Stimulated activated CD4-positive, alpha-beta T cell treated with anti-CD3 and anti-CD28 coated beads, Interleukin-1b, Interleukin-23, amount 100 ng/mL, for 48 hours (primary cell): ENCODE data around the gene C5orf58.
A peak's percentile ranks its signal among the peaks of the same experiment; 100 is the strongest.

ENCODE experiments used
- DNase-seq: peaks from one replicate; pipeline ENCODE4 v3.0.0-alpha.2; 2020

Gene C5orf58, protein sequence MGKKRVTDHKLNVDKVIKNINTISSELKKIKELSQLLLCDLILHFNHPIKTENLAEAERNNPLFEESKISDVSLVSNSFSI

DNA sequence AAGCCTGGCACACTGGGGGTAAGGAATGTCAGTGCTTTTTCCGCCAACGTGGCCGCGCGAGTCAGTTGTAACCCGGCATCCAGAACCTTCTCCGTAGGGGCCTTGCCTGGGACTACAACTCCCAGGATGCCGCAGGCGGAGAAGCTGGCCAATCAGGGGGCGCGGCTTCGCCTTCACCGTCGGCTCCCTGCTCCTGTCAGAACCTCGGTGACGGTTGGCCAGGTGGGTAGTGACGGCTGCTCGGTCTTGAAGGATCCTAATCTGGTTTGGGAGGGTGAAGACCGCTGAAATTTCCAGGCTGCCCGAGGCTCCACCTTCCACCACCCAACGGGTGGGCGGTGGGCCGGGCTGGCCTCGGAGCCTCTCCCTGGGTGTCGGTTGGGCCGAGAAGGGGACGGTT lies at the start of gene C5orf58:
C5orf58 (plus strand) TSS at position 200 of the 400 bp plus-strand sequence. CDS start 1,992 bp downstream, outside the sequence.
- DNase-seq = no peak

DNA sequence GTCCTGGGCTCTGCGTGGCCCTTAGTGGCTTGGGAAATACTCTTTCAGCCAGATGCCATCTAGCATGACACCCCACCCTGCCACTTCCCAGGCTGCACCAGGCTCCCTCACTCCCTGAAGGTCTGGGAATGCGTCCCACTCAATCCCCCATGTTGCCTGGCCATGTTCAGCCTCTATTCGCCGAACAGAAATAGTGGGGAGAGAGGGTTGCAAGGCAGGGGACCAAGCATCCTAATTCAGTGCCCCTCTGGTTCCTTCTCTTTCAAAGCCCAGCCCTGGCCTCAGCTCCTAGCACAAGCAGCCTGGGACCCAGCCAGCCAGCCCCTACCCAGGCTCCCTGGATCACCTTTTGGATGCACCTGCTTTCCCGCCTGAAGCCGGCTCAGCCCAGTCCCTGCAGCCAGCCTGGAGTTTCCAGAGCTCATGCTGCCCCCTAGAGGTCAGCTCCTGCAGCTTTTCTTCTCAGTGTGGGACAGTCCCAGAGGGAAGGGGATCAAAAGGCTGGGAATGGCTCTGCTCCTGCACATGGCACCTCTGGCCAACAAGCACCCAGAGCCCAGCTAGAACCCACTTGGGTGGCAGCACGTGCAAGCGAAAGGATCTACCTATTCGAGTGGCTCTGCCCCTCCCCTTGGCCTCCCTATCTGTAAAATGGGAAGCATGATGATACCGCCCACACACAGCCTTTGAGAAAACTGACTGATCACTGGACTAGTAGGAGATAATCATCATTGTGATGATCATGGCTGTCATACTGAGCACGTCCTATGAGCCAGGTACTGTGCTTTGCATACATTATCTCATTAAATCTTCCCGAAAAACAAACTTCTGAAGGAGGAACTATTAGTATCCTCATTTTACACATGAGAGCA lies 48.7 kb upstream of the C5orf58 start:
- peak; percentile 40 for DNase-seq

DNA sequence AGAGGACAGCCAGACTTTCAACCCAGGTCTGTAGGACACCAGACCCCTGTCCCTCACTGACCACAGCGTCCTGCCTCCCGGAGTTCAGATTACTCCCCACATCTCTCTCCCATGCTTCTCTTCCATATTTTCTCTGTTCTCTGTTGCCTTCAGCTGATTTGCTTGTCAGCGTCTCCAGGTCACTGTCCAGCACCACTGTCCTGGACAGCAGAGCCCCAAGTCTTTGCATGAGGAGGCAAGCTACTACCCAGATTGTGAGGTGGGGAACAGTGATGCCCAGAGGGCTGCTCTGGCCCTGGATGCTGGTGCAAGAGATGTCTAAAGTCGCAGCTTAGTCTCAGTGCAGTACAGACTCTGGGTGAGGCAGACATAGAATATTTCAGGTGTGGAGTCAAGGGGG lies 48.0 kb upstream of the C5orf58 start:
- DNase-seq = no peak

DNA sequence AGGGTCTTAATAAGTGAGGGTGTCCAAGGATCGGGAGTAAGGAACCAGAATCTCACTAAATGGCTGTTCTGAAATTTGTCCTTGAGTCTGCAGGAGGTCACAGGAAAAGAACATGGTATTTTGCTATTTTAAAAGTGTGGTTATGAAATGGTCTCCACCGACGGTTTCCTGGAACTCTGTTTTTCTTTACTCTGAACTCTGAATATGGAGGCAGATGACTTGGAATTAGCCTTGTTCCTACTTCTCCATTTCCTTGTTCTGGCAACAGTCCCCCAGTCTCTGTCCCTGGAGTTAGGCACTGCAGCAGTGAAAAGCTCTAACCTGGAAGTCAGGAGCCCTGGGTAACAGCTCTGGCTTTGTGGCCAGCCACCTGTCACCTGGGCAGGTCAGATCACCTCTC lies 46.6 kb upstream of the C5orf58 start:
- no peak for DNase-seq

DNA sequence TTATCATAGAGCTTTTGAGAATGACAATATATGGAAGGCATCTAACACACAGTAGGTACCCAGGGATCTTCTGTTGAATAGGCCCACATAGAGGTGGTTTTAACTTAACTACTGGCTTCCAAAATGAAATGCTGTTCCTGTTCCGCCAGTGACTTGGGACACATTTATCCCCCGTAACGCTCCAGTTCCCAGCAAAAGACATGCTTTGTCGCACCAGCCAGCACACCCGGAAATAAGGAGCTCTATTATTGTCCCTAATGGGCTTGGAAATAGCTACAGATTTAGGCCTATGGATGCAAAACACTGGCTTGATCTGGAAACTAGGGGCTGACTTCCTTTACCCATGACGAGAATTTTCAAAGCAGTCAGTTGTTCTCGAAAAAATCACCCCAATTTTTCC lies 45.9 kb upstream of the C5orf58 start:
- DNase-seq = no peak

DNA sequence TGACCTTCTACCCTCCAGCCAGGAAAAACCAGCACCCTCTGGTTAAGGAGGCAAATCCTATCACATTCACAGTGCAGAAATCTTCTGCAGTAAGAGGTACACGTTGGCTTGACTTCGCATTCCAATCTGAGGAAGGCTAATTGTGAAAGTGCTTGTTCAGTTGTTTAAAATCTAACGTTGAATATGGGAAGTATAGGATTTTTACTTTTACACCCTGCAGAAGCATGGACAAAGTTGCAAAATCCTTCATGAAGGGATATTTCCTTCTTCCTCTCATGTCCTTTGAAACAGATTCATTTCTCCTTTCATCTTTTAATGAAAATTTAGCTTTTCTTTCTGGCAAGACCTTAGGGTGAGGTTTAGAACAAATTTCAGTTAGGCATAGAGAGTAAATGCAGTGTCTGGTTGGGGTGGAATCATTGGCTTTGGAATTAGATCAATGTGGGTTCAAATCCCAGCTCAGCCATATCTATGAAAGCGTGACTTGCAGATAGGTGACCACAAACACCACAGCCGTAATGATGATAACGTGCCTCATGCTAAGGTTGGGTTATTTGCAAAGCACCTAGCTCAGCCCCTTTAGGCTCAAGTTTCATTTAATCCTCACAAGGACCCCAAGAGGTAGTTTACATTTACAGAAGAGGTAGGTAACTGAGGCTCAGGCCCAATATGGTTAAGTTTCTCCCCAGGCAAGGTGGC lies 42.2 kb upstream of the C5orf58 start:
- no peak for DNase-seq

DNA sequence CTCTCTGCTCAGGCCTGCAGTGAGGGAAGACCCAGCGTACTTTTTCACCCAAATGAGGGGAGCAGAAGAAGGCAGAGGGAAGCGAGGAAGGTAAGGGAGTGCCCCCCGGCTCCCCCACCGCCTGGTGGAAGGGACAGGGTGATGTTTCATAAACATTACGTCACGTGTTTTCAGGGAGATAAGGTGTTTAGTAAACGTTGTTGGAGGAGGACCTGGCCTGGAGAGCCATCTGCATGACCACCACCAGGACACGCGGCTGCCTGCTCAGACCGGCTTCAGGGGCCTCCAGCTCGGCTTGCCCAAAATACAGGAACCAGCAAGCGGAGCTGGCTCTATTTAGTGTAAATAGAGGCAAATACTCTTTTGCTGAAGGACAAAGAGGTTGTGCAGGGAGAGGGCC lies 40.0 kb upstream of the C5orf58 start:
- no peak for DNase-seq

DNA sequence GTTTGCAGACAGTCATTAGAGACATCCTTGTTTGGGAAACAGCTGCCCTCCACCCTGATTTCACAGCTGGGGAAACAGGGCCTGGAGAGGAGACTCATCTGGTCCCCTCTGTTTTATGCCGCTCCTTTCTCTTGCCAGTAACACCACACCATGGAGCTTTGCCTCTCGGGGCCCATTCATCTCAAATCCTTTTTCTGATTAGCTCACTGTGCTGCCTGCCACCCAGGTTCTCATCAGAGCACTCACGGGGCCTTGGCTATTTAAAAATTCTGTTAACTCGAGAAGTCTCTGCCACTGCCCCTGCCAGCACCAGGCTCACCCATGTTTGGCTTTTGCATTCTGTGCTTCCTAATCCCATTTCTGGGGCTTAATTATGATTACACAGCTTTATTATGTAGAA lies 36.8 kb upstream of the C5orf58 start:
- DNase-seq = no peak

DNA sequence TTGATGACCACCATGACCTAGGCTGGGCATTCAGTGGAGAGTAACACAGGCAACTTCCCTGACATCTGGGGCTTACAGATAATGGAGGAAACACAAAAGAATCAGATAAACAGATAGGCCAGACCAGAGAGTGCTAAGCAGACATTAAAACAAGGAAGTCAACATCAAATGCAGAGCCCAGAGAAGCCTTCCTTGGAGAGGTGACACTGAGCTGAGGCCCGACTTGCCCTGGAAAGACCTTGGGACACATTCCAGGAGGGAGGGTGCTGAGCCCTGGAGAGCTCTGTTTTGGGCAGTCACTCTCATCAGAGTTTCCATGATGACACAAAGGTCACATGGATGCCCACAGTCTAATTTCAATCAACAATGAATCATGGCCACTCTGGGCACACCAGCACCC lies 31.9 kb upstream of the C5orf58 start:
- no peak for DNase-seq

DNA sequence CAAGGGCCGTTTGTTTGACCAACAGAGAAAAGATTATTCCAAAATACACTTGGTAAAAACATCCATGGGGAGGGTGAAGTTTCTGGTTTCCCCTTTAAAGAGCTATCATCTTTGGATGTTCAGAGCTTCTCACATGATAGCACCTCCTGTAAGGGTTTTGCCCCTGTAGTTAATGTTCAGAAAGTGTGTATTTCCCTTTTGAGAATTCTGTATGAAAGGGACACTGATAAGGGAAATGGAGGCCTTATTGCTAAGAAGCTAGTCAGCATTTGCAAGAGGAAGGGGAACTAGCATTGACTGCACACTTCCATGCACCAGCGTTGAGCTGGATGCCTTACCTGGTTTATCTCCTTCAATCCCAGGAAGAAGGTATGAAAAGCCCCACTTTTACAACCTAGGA lies 31.5 kb upstream of the C5orf58 start:
- no peak for DNase-seq

DNA sequence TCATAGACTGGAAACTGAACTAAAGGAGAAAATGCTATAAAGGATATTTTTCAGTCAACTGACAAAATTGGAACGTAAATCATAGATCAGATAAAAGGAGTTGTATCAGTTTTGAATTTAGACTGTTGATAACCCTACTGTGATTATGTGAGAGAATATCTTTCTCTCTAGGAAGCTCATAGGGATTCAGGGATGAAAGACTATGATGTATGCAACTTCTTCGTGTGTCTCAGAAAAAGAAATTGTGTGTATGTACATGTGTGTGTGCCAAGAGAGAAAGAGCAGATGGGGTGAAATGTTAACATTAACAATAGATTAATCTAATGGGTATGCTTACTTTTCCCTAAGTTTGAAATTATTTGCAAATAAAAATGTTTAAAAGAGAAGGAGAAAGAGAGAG lies 30.7 kb upstream of the C5orf58 start:
- no peak for DNase-seq

DNA sequence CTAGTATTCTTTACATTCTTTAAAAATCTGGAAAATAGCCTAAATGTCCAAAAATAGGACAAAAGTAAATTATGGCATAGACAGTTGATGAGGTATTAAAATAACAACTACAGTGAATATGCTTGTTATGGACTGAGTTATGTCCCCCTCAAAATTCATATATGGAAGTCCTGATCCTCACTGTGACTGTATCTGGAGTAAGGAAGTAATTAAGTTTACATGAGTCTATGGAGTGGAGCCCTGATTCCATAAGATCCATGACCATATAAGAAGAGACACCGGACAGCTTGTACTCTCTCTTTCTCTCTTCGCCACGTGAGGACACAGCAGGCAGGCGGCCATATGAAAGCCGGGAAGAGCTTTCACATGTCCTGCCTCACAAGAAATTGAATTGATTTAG lies 28.6 kb upstream of the C5orf58 start:
- no peak for DNase-seq

DNA sequence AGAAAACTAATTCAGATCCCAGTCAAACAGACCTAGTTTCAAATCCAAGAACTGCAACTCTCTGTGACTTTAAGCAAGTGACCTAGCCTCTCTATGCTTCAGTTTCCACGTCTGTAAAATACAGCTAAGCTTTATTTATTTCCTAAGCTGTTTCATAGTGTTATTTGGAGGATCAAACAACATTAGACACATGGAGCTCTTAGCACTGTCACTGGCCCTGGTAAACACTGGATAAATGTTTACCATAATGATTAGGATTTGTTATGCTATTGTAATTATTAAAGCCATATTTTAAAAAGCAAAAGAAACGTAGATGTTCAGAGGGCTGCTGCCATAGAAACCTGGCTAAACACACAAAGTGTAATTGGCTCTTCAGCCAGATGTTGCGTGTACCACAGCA lies 26.6 kb upstream of the C5orf58 start:
- no peak for DNase-seq

DNA sequence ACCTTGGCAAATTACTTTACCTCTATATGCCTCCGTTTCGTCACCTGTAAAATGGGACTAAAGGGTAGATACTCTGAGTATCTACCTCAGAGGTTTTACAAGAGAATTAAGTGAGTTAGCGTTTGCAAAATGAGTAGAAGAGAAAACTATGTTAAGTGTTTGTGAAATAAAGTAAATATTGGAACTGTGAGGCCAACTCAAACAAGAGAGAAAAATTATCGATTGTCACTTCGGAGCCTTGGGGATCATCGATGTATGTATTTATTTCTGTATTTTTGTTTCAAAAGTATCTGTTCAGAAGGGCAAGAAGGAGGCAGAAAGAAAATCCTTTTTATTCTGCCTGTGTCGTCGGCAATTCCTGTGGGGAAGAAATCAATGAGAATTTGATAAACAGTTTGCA lies 25.8 kb upstream of the C5orf58 start:
- no peak for DNase-seq

DNA sequence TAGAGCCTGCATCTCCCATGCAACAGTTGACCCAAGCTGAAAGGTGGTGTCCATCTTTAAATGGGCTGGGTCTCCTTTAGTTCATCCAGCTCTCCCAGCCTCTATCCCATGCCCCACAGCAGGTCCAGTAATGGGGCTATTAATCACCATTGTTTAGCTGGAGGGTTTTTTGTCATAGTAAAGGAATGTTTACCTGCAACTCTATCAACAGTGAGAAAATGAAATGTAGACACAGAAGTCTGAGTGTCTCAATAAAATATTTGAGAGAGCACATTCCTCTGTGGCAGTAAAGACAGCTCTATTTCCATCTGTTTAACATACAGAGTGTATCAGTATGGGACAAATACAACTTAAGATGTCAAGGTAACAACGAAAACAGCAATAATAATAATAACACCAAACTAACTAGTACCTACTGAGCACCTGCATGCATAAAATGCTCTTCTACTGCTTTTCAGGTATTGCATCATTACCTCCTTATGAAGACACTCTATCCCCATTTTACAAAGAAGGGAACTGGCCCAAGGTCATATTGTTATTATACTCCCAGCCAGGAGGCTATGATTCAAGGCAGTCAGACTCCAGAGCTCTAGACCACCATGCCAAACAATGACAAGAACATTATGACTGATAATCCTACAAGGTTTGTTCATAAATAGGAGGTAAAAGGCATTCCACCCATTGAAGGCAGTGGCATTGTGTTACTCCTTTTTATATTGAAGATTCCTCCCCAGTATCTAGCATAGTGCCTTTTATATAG lies 21.0 kb upstream of the C5orf58 start:
- no peak for DNase-seq

DNA sequence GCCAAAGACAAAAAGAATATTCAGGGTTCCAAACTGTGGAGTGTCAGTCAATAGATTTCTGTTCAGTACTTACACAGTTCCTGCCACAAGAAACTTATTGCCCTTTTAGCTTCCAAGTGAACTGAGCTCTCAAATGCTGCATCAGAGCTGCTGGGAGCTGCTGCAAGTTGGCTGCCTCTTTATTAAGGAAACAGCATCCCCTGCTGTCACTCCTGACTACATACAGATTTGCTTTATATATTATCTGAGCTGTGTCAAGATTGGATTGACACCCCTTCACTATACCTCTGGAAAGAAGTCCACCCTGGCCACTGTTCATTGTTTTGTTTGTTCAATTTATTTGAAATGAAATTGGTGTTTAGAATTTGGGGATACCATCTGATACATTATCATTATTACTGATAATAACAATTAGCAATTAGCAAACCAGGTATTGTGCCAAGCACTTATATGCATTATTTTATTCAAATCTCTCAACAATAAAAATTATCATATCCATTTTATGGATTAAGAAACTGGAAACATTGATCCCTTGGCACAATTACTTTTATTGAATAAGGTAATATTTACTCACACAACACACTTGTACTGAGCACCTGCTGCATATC lies 16.4 kb upstream of the C5orf58 start:
- no peak for DNase-seq

DNA sequence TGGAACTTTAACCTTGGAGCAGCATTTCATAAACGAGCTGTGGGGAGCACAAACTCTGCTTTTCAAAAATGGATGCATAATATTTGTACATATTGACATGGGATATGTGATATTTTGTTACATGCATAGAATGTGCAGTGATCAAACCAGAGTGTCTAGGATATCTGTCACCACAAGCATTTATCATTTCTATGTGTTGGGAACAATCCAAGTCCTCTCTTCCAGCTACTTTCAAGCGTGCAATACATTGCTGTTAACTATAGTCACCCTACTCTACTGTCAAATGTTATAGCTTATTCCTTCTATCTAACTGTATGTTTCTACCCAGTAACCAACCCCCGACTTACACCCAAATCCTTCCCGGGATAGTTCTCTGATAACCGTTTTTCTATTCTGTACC lies 15.0 kb upstream of the C5orf58 start:
- DNase-seq = no peak

DNA sequence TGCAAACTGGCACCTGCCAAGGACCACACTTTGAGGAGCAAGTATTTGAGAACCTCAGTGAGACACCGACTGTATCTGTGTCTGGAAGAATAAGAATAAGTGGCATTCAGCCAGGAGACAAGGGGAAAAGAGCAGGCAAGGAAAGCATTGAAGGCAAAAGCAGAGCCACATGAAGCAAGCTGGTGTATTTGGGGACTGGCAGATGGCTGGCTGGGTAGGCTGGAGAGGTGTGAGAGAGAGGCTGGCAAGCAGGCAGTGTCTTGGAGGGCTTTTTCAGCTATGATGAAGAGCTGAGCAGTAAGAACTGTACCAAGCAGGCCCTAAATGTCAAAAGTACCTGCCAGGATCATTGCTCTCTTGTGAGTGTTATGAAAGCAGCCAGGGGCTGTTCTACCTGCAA lies 14.1 kb upstream of the C5orf58 start:
- no peak for DNase-seq

DNA sequence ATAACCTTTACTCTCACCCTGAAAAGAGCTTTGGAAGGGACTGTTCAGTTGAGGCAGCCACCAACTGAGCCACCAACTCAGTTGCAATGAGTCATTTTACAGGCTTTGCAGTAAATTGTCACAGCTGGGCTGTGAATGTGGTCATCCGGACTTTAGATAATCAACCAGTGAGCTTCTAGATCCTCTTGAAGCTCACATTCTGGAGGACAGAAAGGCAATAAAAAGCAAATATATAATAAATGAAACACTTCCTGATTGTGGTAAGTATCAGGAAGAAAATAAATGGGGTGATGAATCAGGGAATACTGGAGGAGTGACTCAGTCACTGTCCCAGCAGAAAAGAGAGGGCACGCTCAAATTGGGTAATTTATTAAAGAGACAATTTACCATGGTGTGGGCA lies 13.2 kb upstream of the C5orf58 start:
- DNase-seq = no peak

DNA sequence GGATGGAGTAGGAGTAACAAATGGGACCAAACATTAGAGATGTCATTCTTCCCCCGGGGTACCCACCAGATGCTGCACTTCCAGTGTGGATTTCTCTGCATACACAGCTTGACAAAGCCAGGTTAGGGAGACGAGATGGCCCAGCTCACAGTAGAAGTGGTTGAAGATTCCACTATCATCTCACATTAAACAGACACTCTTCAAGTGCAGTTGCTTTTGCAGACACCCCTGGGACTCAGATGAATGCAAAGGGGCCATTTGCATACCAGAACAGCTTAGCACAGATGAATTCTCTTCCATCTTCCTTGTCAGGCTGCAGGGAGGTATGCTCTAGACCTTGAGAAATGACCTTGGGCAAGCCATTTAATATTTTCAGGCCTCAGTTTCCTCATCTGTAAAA lies 12.6 kb upstream of the C5orf58 start:
- DNase-seq = no peak

DNA sequence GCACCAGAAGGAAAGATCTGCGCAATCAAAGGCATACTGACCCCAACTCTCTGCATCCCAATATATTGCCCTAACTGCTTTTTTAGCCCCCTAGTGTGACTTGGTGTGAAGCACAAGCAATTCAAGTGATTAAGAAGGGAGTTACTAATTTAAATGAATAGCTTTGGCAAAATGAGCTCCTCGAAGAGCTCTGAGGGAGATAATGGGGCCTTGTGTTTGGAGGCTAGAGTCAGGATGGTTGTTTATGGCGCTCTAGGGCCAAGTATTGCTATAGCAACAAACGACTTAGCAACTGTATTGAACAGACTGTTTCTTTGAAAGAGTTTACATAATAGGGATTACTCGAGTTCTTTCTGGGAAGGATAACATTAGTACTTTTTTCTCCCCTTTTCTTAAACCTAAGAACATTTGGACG lies 11.5 kb upstream of the C5orf58 start:
- no peak for DNase-seq

DNA sequence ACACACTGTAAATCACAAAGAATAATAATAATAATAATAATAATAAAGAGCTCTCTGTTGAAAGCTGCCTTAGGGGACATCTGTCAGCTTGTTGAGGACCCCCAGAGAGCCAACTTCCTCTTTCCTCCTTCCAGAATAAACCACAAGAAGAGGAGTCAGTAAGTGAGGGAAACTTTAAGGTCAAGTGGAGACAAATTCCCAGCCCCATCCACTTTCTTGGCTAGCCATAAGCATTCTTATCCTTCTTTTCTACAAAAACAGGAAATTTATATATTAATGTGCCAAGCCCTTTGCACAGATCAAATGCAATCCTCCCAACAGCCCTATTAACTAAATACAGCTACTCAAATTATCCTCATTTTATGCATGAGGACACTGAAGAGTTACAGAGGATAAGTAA lies 9.4 kb upstream of the C5orf58 start:
- no peak for DNase-seq

DNA sequence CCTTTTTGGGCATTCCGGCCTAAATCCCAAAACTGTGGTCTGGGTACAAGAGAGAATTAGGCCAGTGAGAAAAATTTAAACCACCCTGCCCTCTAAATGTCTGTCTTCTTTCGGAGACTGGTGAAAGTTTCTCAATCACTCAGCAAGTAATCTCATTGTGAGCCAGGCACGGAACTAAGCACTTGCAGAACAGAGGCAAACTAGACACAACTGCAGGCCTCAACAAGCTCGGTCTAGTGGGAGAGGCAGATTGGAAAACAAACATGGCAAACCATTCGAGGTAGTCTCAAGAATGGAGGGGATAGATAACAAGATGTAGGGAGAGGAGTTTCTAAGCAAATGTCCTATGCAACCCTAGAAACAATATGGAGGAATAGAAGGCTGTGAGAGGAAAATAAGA lies 8.9 kb upstream of the C5orf58 start:
- no peak for DNase-seq
